Chondrocyte (in vitro differentiated cells): ENCODE results near the gene ABCG4. TPM values are rescaled to one million over a fixed set of nuclear protein-coding genes. Genes with fewer than 3 reads are reported as not detected.

Experiments
- DNase-seq: peaks from one replicate; pipeline ENCODE4 v3.0.0; 2021; ENCODE audit warnings: mixed read lengths, low spot score
- H3K27ac Mint-ChIP-seq: one replicate; pipeline ENCODE4 v1.8.0; 2021; ENCODE audit warnings: mild to moderate bottlenecking, moderate library complexity, mixed read lengths; ENCODE audit not compliant: unreplicated experiment
- H3K27me3 Mint-ChIP-seq: 2 replicates; pipeline ENCODE4 v1.8.0; 2021; ENCODE audit warnings: low read depth, mixed read lengths
- H3K36me3 Mint-ChIP-seq: 2 replicates; pipeline ENCODE4 v1.8.0; 2021; ENCODE audit warnings: low read depth, mixed read lengths
- H3K4me1 Mint-ChIP-seq: 2 replicates; pipeline ENCODE4 v1.8.0; 2021; ENCODE audit warnings: low read depth, mild to moderate bottlenecking, mixed read lengths
- H3K4me3 Mint-ChIP-seq: one replicate; pipeline ENCODE4 v1.8.0; 2021; ENCODE audit warnings: mild to moderate bottlenecking, moderate library complexity, mixed read lengths; ENCODE audit not compliant: unreplicated experiment
- H3K9me3 Mint-ChIP-seq: 2 replicates; pipeline ENCODE4 v1.8.0; 2021; ENCODE audit warnings: low read depth, mixed read lengths
- long read RNA-seq: library from polyadenylated mRNA; stranded (forward); transcript quantifications from one replicate; pipeline ENCODE4 v2.0.0, GENCODE V29; 2021
- total RNA-seq: library from RNA; stranded (reverse); gene quantifications from 3 replicates; pipeline ENCODE4 v1.2.1, GENCODE V29; 2021
- TF ChIP-seq, protein P1 (sequence below): fragments of 200-600 bp; sonication (generic); IDR thresholded peaks from 2 replicates; pipeline ENCODE4 v1.5.0; 2021; ENCODE audit warnings: antibody characterized with exemption, mild to moderate bottlenecking, moderate library complexity

The ABCG4 gene
- 0.80 to 2.5 TPM (median 2.0 TPM) in 3 replicates for total RNA-seq
- long read RNA-seq = 0 reads

DNA sequence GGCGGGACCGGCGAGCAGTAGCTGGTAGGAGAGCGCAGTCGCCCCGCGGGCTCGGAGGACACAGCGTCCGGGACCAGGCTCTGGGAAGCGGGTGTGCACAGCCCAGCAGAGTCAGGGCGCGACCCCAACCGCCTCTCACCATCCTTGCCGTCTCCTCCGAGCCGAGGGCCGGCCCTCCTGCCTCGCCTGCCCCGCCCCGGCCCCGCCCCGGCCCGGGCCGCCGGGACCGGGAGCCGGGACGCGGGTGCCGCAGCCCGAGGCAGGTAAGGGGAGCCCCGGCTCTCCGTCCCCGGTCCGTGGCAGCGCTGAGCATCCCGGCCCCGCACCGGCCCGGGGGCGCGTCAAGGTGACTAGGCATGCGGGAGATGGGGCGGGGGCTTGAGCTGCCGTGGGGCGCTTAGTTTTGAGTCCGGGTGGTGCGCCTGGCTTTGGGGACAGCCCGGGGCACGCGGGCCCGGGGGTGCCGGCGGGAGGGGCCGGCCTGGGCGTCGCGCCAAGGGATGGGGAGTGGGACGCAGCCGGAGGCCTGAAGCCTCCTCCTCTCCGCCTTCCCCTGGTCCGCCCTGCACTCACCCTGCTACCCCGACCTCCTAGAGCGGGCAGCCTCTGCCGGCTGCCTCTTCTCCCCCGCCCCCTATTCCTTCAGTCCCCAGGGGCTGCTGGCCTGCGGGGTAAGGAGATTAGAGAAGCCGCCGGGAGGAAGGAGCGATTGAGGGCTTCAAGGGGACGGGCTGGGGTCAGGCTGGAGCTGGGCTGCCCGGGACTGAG is at the start of gene ABCG4:
ABCG4 (plus strand) TSS at position 35 of the 768 bp plus-strand sequence. CDS start 914 bp downstream, outside the sequence.
- no peaks in the 10 kb centered on the region for H3K9me3 Mint-ChIP-seq
- TF ChIP-seq, protein P1, sequence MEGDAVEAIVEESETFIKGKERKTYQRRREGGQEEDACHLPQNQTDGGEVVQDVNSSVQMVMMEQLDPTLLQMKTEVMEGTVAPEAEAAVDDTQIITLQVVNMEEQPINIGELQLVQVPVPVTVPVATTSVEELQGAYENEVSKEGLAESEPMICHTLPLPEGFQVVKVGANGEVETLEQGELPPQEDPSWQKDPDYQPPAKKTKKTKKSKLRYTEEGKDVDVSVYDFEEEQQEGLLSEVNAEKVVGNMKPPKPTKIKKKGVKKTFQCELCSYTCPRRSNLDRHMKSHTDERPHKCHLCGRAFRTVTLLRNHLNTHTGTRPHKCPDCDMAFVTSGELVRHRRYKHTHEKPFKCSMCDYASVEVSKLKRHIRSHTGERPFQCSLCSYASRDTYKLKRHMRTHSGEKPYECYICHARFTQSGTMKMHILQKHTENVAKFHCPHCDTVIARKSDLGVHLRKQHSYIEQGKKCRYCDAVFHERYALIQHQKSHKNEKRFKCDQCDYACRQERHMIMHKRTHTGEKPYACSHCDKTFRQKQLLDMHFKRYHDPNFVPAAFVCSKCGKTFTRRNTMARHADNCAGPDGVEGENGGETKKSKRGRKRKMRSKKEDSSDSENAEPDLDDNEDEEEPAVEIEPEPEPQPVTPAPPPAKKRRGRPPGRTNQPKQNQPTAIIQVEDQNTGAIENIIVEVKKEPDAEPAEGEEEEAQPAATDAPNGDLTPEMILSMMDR = no peak
- no peak within 1 kb of the TSS for H3K27ac Mint-ChIP-seq
- no peaks in the 10 kb centered on the region for H3K36me3 Mint-ChIP-seq
- DNase-seq = peak; percentile 88
- peaks cover 5% of the 10 kb centered on the region for H3K27me3 Mint-ChIP-seq
- peak within 1 kb of the TSS; percentile 70 for H3K4me3 Mint-ChIP-seq
- peaks cover 9% of the 10 kb centered on the region for H3K4me1 Mint-ChIP-seq

DNA sequence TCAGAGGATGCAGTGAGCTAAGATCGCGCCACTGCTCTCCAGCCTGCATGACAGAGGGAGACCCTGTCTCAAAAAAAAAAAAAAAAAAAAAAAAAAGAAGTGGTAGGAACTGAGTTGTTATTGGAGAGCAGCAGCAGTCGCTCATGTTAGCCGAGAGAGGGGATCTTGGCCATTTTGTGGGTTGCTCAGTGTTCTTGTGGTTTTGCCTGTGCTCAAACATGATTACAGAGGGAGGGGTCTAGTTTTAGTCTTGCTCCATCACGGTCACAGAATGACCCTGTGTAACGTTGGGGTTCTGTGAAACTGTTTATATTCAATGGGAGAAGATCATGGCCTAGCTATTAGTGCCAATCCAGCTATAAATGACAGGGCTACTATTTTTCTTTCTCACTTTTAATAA is 49.1 kb upstream of the ABCG4 start:
- TF ChIP-seq, protein P1 = no peak
- H3K36me3 Mint-ChIP-seq = peaks cover 13% of the 10 kb centered on the region
- no peaks in the 10 kb centered on the region for H3K27me3 Mint-ChIP-seq
- H3K4me1 Mint-ChIP-seq = peaks cover 37% of the 10 kb centered on the region
- DNase-seq = no peak
- H3K9me3 Mint-ChIP-seq = no peaks in the 10 kb centered on the region
- H3K4me3 Mint-ChIP-seq = no peak overlapping the region
- H3K27ac Mint-ChIP-seq = no peak overlapping the region

DNA sequence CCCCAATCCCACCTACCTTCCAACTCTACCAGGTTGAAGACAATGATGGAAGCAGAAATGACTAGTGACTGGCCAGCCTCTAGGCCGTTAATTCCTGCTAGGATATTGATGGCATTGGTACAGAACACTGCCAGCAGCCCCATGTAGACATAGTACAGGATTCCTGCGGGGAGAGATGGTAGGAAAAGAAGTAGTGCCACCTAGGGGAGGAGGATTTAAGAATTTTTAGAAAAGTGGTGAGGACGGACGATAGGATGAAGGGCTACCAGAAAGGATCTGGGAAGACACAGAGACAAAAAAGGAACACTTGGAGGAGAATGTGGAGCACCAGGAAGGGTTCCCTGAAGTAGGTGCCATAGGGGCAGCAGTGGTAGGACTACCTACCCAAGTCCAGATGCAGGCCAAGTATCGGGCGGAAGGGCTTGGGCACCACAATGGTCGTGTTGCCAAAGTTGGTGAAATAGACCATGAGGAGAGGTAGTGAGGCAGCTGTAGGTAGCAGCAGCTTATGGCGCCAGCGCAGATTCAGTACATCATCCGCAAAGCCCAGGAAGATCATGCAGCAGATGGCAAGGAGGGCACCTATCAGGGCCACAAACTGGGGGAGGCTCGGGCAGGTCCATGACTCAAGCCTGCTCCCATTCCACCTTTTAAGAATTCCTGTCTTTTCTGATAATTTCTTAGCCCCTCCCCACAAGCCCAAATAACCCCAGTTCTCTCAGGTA is 48.4 kb upstream of the ABCG4 start:
- peaks cover 37% of the 10 kb centered on the region for H3K4me1 Mint-ChIP-seq
- H3K36me3 Mint-ChIP-seq = peaks cover 13% of the 10 kb centered on the region
- H3K4me3 Mint-ChIP-seq = peak overlapping the region; percentile 89
- H3K27ac Mint-ChIP-seq = peak overlapping the region; percentile 100
- TF ChIP-seq, protein P1 = peak; percentile 77
- DNase-seq = no peak
- no peaks in the 10 kb centered on the region for H3K27me3 Mint-ChIP-seq
- H3K9me3 Mint-ChIP-seq = no peaks in the 10 kb centered on the region

DNA sequence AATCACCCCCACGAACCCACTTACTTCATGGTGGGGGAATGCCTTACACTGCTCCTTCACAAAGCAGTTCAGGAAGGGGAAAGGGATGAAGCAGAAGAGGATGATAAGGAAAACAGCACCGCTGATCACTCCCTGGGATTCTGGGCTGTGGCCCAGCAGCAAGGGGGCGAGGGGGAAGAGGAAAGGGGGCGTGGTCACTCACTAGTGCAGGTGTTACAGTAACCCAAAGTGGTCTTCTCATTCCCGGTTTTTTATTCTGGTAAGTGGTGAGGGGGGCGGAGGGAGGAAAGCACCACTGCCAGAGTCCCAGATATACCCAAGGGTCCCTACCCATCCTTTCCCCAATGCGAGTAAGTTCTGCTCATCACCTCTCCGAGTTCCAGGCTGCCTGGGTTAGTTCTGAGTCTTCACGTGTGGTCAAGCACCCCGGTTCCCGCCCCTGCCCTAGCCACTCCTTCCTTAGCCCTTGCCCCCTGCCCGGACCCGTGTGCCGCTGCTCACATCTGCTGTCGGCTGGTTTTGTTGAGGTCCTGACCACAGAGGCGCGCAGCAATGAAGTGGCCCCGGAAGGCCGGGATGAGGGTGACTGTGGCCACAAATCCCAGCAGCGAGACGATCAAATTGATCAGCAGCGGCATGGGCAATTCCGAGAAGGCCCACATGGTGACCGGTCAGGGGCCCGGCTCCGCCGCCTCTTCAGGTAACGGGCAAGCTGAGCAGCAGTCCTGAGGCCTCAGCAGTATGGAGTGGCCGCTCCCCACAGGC is 47.7 kb upstream of the ABCG4 start:
- H3K4me1 Mint-ChIP-seq = peaks cover 34% of the 10 kb centered on the region
- peak overlapping the region; percentile 100 for H3K27ac Mint-ChIP-seq
- no peaks in the 10 kb centered on the region for H3K9me3 Mint-ChIP-seq
- no peaks in the 10 kb centered on the region for H3K27me3 Mint-ChIP-seq
- peak overlapping the region; percentile 89 for H3K4me3 Mint-ChIP-seq
- DNase-seq = peak; percentile 86
- TF ChIP-seq, protein P1 = peak; percentile 15
- H3K36me3 Mint-ChIP-seq = peaks cover 13% of the 10 kb centered on the region
